Measurements from ENCODE around the gene NPSR1.

DNA sequence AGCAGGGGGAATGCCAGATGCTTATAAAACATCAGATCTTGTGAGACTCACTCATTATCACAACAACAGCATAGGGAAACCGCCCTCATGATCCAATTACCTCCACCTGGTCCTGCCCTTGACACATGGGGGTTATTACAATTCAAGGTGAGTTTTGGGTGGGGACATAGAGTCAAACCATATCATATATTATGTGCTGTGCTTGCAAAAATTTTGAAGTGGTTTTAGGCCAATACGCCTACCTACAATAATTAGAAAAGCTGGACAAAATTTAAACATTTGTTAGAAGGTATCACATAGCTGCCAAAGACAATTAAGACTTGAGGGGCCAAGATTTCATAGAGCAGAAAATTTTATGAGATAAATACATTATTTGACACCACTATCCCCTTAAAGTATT, 29.5 kb downstream of the NPSR1 start:
- TF ChIP-seq EP300 (IDR thresholded peaks at IDR 0.05) = no peak
- TF ChIP-seq POLR2A (IDR thresholded peaks at IDR 0.05; ENCODE audit: low read depth) = no peak
